Neural cell (in vitro differentiated cells): ENCODE results near the gene PIGS.

Experiments
- EP300 ChIP-seq: fragments of 450-650 bp; conservative IDR thresholded peaks from 2 replicates; pipeline ENCODE4 v1.6.1; 2014; ENCODE audit warnings: antibody characterized with exemption, mild to moderate bottlenecking, moderate library complexity; ENCODE audit not compliant: poor library complexity, severe bottlenecking
- EZH2 ChIP-seq: fragments of 200-600, 300-800 bp; shearing (Covaris generic), sonication (generic); IDR thresholded peaks from 2 replicates; pipeline ENCODE4 v1.6.1; 2014; ENCODE audit warnings: antibody characterized with exemption, low read length, borderline replicate concordance, mild to moderate bottlenecking; ENCODE audit not compliant: insufficient read depth, poor library complexity, severe bottlenecking
- MXI1 ChIP-seq: fragments of 450-650 bp; conservative IDR thresholded peaks from 2 replicates; pipeline ENCODE4 v1.6.1; 2014; ENCODE audit warnings: antibody characterized with exemption, mild to moderate bottlenecking; ENCODE audit not compliant: poor library complexity, severe bottlenecking
- POLR2AphosphoS5 ChIP-seq: IDR thresholded peaks from 2 replicates; pipeline ENCODE4 v1.6.1; 2012
- RAD21 ChIP-seq: fragments of 450-650 bp; conservative IDR thresholded peaks from 2 replicates; pipeline ENCODE4 v1.6.1; 2014; ENCODE audit warnings: antibody characterized with exemption, mild to moderate bottlenecking, moderate library complexity
- SMC3 ChIP-seq: fragments of 450-650 bp; conservative IDR thresholded peaks from 2 replicates; pipeline ENCODE4 v1.6.1; 2014; ENCODE audit warnings: antibody characterized with exemption, mild to moderate bottlenecking, moderate library complexity; ENCODE audit not compliant: poor library complexity
- TAF1 ChIP-seq: IDR thresholded peaks from 2 replicates; pipeline ENCODE4 v1.6.1; 2012; ENCODE audit warnings: low read depth
- TF ChIP-seq, protein P1 (sequence below): IDR thresholded peaks from 2 replicates; pipeline ENCODE4 v1.6.1; 2012; ENCODE audit warnings: borderline replicate concordance
- TF ChIP-seq, protein P2 (sequence below): fragments of 450-650 bp; IDR thresholded peaks from 2 replicates; pipeline ENCODE4 v1.5.1; 2014; ENCODE audit warnings: antibody characterized with exemption, mild to moderate bottlenecking, moderate library complexity; ENCODE audit not compliant: poor library complexity, severe bottlenecking

DNA sequence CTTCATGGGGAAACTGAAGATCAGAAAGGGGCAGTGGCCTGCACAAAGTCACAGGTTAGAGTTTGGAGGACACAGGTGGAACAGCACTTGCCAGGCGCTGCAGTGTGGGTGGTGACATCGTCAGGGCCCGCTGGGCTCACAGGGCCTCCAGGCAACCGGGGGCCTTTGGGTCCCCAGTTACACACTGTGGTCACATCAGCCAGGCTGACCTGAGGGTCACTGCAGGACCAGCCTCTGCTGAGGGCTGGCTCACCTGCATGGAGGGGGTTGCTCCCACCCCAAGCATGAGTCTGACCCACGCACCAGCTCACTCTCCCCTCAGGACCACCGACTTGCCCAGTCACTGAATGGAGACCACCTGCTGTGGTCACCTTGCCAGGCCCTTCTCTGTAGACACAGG, 48.1 kb downstream of the PIGS start:
- TF ChIP-seq, protein P1, sequence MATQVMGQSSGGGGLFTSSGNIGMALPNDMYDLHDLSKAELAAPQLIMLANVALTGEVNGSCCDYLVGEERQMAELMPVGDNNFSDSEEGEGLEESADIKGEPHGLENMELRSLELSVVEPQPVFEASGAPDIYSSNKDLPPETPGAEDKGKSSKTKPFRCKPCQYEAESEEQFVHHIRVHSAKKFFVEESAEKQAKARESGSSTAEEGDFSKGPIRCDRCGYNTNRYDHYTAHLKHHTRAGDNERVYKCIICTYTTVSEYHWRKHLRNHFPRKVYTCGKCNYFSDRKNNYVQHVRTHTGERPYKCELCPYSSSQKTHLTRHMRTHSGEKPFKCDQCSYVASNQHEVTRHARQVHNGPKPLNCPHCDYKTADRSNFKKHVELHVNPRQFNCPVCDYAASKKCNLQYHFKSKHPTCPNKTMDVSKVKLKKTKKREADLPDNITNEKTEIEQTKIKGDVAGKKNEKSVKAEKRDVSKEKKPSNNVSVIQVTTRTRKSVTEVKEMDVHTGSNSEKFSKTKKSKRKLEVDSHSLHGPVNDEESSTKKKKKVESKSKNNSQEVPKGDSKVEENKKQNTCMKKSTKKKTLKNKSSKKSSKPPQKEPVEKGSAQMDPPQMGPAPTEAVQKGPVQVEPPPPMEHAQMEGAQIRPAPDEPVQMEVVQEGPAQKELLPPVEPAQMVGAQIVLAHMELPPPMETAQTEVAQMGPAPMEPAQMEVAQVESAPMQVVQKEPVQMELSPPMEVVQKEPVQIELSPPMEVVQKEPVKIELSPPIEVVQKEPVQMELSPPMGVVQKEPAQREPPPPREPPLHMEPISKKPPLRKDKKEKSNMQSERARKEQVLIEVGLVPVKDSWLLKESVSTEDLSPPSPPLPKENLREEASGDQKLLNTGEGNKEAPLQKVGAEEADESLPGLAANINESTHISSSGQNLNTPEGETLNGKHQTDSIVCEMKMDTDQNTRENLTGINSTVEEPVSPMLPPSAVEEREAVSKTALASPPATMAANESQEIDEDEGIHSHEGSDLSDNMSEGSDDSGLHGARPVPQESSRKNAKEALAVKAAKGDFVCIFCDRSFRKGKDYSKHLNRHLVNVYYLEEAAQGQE = no peak
- no peak for TF ChIP-seq EZH2
- no peak for TF ChIP-seq EP300
- TF ChIP-seq, protein P2, sequence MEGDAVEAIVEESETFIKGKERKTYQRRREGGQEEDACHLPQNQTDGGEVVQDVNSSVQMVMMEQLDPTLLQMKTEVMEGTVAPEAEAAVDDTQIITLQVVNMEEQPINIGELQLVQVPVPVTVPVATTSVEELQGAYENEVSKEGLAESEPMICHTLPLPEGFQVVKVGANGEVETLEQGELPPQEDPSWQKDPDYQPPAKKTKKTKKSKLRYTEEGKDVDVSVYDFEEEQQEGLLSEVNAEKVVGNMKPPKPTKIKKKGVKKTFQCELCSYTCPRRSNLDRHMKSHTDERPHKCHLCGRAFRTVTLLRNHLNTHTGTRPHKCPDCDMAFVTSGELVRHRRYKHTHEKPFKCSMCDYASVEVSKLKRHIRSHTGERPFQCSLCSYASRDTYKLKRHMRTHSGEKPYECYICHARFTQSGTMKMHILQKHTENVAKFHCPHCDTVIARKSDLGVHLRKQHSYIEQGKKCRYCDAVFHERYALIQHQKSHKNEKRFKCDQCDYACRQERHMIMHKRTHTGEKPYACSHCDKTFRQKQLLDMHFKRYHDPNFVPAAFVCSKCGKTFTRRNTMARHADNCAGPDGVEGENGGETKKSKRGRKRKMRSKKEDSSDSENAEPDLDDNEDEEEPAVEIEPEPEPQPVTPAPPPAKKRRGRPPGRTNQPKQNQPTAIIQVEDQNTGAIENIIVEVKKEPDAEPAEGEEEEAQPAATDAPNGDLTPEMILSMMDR = no peak
- no peak for TF ChIP-seq RAD21
- TF ChIP-seq TAF1 = no peak
- no peak for TF ChIP-seq POLR2AphosphoS5
- TF ChIP-seq SMC3 = no peak
- no peak for TF ChIP-seq MXI1
